DND-41 (cell line): ENCODE data around the gene NRCAM.
A peak's percentile ranks its signal among the peaks of the same experiment; 100 is the strongest.

ENCODE experiments used
- ATAC-seq: fragments of 200-7000 bp; cut with Tn5 transposase; 3 replicates; pipeline ENCODE4 v1.9.1; 2021; ENCODE audit warnings: low read depth; ENCODE audit not compliant: insufficient read depth
- DNase-seq: peaks from one replicate; pipeline ENCODE4 v3.0.0-alpha.2; 2020
- H2AFZ ChIP-seq: 2 replicates; pipeline ENCODE4 v1.6.0; 2012; ENCODE audit warnings: low read depth, low read length
- H3K27ac ChIP-seq: 2 replicates; pipeline ENCODE4 v1.5.1; 2012; ENCODE audit warnings: low read length, inconsistent platforms
- H3K27me3 ChIP-seq: fragments of 200-600 bp; sonication (generic); 2 replicates; pipeline ENCODE4 v1.6.0; 2012; ENCODE audit warnings: low read length, mild to moderate bottlenecking, inconsistent platforms; ENCODE audit not compliant: insufficient read depth, poor library complexity
- H3K36me3 ChIP-seq: 2 replicates; pipeline ENCODE4 v1.5.1; 2012; ENCODE audit warnings: low read length, inconsistent platforms; ENCODE audit not compliant: insufficient read depth
- H3K4me1 ChIP-seq: 2 replicates; pipeline ENCODE4 v1.5.1; 2012; ENCODE audit warnings: mild to moderate bottlenecking, low read length; ENCODE audit not compliant: insufficient read depth
- H3K4me2 ChIP-seq: 2 replicates; pipeline ENCODE4 v1.6.0; 2012; ENCODE audit warnings: mild to moderate bottlenecking, moderate library complexity, low read length, inconsistent platforms; ENCODE audit not compliant: insufficient read depth
- H3K4me3 ChIP-seq, 2 experiments: fragments of 200-600 bp in 1 of 2; shearing (Covaris generic) in 1 of 2; 2 replicates each; pipeline ENCODE4 v1.5.1; 2012 to 2016; ENCODE audit warnings: inconsistent platforms in 2 of 2, low read length in 2 of 2, mild to moderate bottlenecking in 2 of 2, low read depth in 1 of 2, moderate library complexity in 1 of 2
- H3K79me2 ChIP-seq: 2 replicates; pipeline ENCODE4 v1.6.0; 2012; ENCODE audit warnings: low read length, inconsistent platforms; ENCODE audit not compliant: insufficient read depth
- H3K9ac ChIP-seq: 2 replicates; pipeline ENCODE4 v1.6.0; 2012; ENCODE audit warnings: low read depth, mild to moderate bottlenecking, inconsistent platforms, low read length, moderate library complexity
- H3K9me3 ChIP-seq: 2 replicates; pipeline ENCODE4 v1.5.1; 2012; ENCODE audit warnings: low read length, moderate library complexity, mild to moderate bottlenecking, inconsistent platforms; ENCODE audit not compliant: insufficient read depth, severe bottlenecking
- H4K20me1 ChIP-seq: 2 replicates; pipeline ENCODE4 v1.6.0; 2012; ENCODE audit warnings: low read length; ENCODE audit not compliant: insufficient read depth
- CTCF ChIP-seq: IDR thresholded peaks from 2 replicates; pipeline ENCODE4 v1.5.1; 2012; ENCODE audit warnings: borderline replicate concordance, low read length, moderate library complexity, mild to moderate bottlenecking; ENCODE audit not compliant: poor library complexity, severe bottlenecking; ENCODE audit errors: extremely low read depth
- EZH2 ChIP-seq: IDR thresholded peaks from 3 replicates; pipeline ENCODE4 v1.6.1; 2012; ENCODE audit warnings: borderline replicate concordance, low read depth, mild to moderate bottlenecking, moderate library complexity, low read length, inconsistent platforms; ENCODE audit not compliant: severe bottlenecking

Gene NRCAM

GRCh38 chr7:108210796-108211195, 245.4 kb downstream of the NRCAM start:
- no peaks in the 10 kb centered on the region for H3K9me3 ChIP-seq
- no peak overlapping the region for H3K27ac ChIP-seq
- H2AFZ ChIP-seq, result no peak overlapping the region
- no peaks in the 10 kb centered on the region for H3K79me2 ChIP-seq
- H3K4me3 ChIP-seq, result no peak overlapping the region
- TF ChIP-seq EZH2, result no peak
- TF ChIP-seq CTCF, result no peak
- no peaks in the 10 kb centered on the region for H3K36me3 ChIP-seq
- H3K27me3 ChIP-seq, result no peaks in the 10 kb centered on the region
- DNase-seq, result no peak
- no peak overlapping the region for H3K4me2 ChIP-seq
- H3K9ac ChIP-seq, result no peak overlapping the region
- no peaks in the 10 kb centered on the region for H4K20me1 ChIP-seq
- no peaks in the 10 kb centered on the region for H3K4me1 ChIP-seq
- ATAC-seq, result no peak

- H3K79me2 ChIP-seq, result no peaks in the 10 kb centered on the region
- H3K9me3 ChIP-seq, result no peaks in the 10 kb centered on the region
- TF ChIP-seq EZH2 (no peak), CTCF (no peak)
- DNase-seq, result no peak
- no peak overlapping the region for H2AFZ ChIP-seq
- no peak overlapping the region for H3K4me2 ChIP-seq
- no peak overlapping the region for H3K9ac ChIP-seq
- no peaks in the 10 kb centered on the region for H3K4me1 ChIP-seq
- H3K27me3 ChIP-seq, result no peaks in the 10 kb centered on the region
- no peak for ATAC-seq
- no peak overlapping the region for H3K27ac ChIP-seq
- H3K4me3 ChIP-seq, result no peak overlapping the region
- H4K20me1 ChIP-seq, result no peaks in the 10 kb centered on the region
- no peaks in the 10 kb centered on the region for H3K36me3 ChIP-seq
Observed at GRCh38 chr7:108205311-108205710, 250.9 kb downstream of the NRCAM start.

- Histone ChIP-seq H3K4me3 (no peak overlapping the region), H2AFZ (no peak overlapping the region), H3K36me3 (no peaks in the 10 kb centered on the region), H3K9ac (no peak overlapping the region), H3K4me2 (no peak overlapping the region), H3K9me3 (no peaks in the 10 kb centered on the region), H3K27me3 (no peaks in the 10 kb centered on the region), H3K27ac (no peak overlapping the region), H3K79me2 (no peaks in the 10 kb centered on the region), H3K4me1 (no peaks in the 10 kb centered on the region), H4K20me1 (no peaks in the 10 kb centered on the region)
- ATAC-seq (no peak), DNase-seq (no peak)
- TF ChIP-seq CTCF (no peak), EZH2 (no peak)
Observed at GRCh38 chr7:108204281-108204796, 251.9 kb downstream of the NRCAM start.

- no peak overlapping the region for H2AFZ ChIP-seq
- no peaks in the 10 kb centered on the region for H3K9me3 ChIP-seq
- no peaks in the 10 kb centered on the region for H3K36me3 ChIP-seq
- H4K20me1 ChIP-seq, result no peaks in the 10 kb centered on the region
- ATAC-seq (peak; percentile 92), DNase-seq (peak; percentile 42)
- no peak overlapping the region for H3K4me3 ChIP-seq
- no peak overlapping the region for H3K4me2 ChIP-seq
- no peaks in the 10 kb centered on the region for H3K4me1 ChIP-seq
- H3K79me2 ChIP-seq, result no peaks in the 10 kb centered on the region
- H3K27ac ChIP-seq, result no peak overlapping the region
- H3K9ac ChIP-seq, result no peak overlapping the region
- peaks cover 4% of the 10 kb centered on the region for H3K27me3 ChIP-seq
- TF ChIP-seq EZH2 (no peak), CTCF (no peak)
Observed at GRCh38 chr7:108203537-108203936, 252.7 kb downstream of the NRCAM start.
